Measurements from ENCODE around the gene GJC3. TPM values are rescaled to one million over a fixed set of nuclear protein-coding genes. Genes with fewer than 3 reads are reported as not detected.

GJC3 gene
- polyA plus RNA-seq, 4 donors = 0.87 to 1.5 (median 1.2) TPM

- DNase-seq (ENCODE audit: low read depth in 4 of 4, low spot score in 3 of 4) = no peak
Measured at GRCh38 chr7:99876491-99876890, 52.9 kb downstream of the GJC3 start.

Other genes starting within 250 kb of the GJC3 start
- gene CYP3A5, start 249.6 kb downstream of the GJC3 start, polyA plus RNA-seq (ENCODE audit: insufficient read length in 4 of 4) = 1 to 10 TPM; 1.6 to 3.0 (median 1.8) TPM
- 10 to 100 TPM in 1 of 4 donors, 1 to 10 TPM in 1, under 1 TPM in 2; 0.42 to 14.2 (median 1.1) TPM for gene CYP3A7, start 194.4 kb downstream of the GJC3 start, polyA plus RNA-seq (ENCODE audit: insufficient read length in 4 of 4)
- gene CYP3A4, start 145.4 kb downstream of the GJC3 start, polyA plus RNA-seq (ENCODE audit: insufficient read length in 4 of 4) = under 1 TPM; 0.11 to 0.26 (median 0.16) TPM
- gene CYP3A43, start 101.6 kb downstream of the GJC3 start, polyA plus RNA-seq (ENCODE audit: insufficient read length in 4 of 4) = under 1 TPM; 0.15 to 0.79 (median 0.33) TPM
- not detected for gene OR2AE1, start 52.6 kb downstream of the GJC3 start, polyA plus RNA-seq (ENCODE audit: insufficient read length in 4 of 4)
- 10 to 100 TPM; 28.8 to 39.6 (median 35.8) TPM for gene TRIM4, start 10.1 kb downstream of the GJC3 start, polyA plus RNA-seq (ENCODE audit: insufficient read length in 4 of 4)
- 10 to 100 TPM in 3 of 4 donors, 1 to 10 TPM in 1; 2.5 to 62.9 (median 43.6) TPM for gene AZGP1, start 46.4 kb upstream of the GJC3 start, polyA plus RNA-seq (ENCODE audit: insufficient read length in 4 of 4)
- 10 to 100 TPM; 47.5 to 62.2 (median 58.1) TPM for gene ZKSCAN1, start 86.0 kb upstream of the GJC3 start, polyA plus RNA-seq (ENCODE audit: insufficient read length in 4 of 4)
- gene ZSCAN21, start 120.2 kb upstream of the GJC3 start, polyA plus RNA-seq (ENCODE audit: insufficient read length in 4 of 4) = 10 to 100 TPM; 18.1 to 22.8 (median 20.9) TPM
- 10 to 100 TPM; 35.6 to 57.3 (median 54.5) TPM for gene ZNF3, start 152.1 kb upstream of the GJC3 start, polyA plus RNA-seq (ENCODE audit: insufficient read length in 4 of 4)
- 100 to 1,000 TPM; 103 to 137 (median 126) TPM for gene COPS6, start 159.3 kb upstream of the GJC3 start, polyA plus RNA-seq (ENCODE audit: insufficient read length in 4 of 4)
- gene MCM7, start 171.8 kb upstream of the GJC3 start, polyA plus RNA-seq (ENCODE audit: insufficient read length in 4 of 4) = 100 to 1,000 TPM in 3 of 4 donors, 10 to 100 TPM in 1; 94.6 to 165 (median 144) TPM
- 10 to 100 TPM; 26.1 to 39.2 (median 29.8) TPM for gene AP4M1, start 172.0 kb upstream of the GJC3 start, polyA plus RNA-seq (ENCODE audit: insufficient read length in 4 of 4)
- gene TAF6, start 189.7 kb upstream of the GJC3 start, polyA plus RNA-seq (ENCODE audit: insufficient read length in 4 of 4) = 10 to 100 TPM; 46.3 to 69.7 (median 59.6) TPM
- 10 to 100 TPM; 40.7 to 90.5 (median 45.0) TPM for gene CNPY4, start 190.0 kb upstream of the GJC3 start, polyA plus RNA-seq (ENCODE audit: insufficient read length in 4 of 4)
- 1 to 10 TPM in 3 of 4 donors, under 1 TPM in 1; 0.99 to 2.3 (median 1.6) TPM for gene MBLAC1, start 197.3 kb upstream of the GJC3 start, polyA plus RNA-seq (ENCODE audit: insufficient read length in 4 of 4)
- gene LAMTOR4, start 219.3 kb upstream of the GJC3 start, polyA plus RNA-seq (ENCODE audit: insufficient read length in 4 of 4) = 100 to 1,000 TPM in 1 of 4 donors, 10 to 100 TPM in 3; 79.5 to 129 (median 92.6) TPM
- 10 to 100 TPM; 14.4 to 32.2 (median 19.1) TPM for gene TRAPPC14, start 229.1 kb upstream of the GJC3 start, polyA plus RNA-seq (ENCODE audit: insufficient read length in 4 of 4)
- 10 to 100 TPM in 1 of 4 donors, 1 to 10 TPM in 3; 5.8 to 14.2 (median 8.1) TPM for gene GAL3ST4, start 239.0 kb upstream of the GJC3 start, polyA plus RNA-seq (ENCODE audit: insufficient read length in 4 of 4)
- gene GPC2, start 247.8 kb upstream of the GJC3 start, polyA plus RNA-seq (ENCODE audit: insufficient read length in 4 of 4) = 10 to 100 TPM in 1 of 4 donors, 1 to 10 TPM in 3; 6.4 to 18.3 (median 8.8) TPM
- 10 to 100 TPM; 11.3 to 31.0 (median 17.0) TPM for gene STAG3, start 248.3 kb upstream of the GJC3 start, polyA plus RNA-seq (ENCODE audit: insufficient read length in 4 of 4)